Sigmoid colon (tissue), 7 donors: ENCODE data around the gene DCLK2. TPM values are rescaled to one million over a fixed set of nuclear protein-coding genes. Genes with fewer than 3 reads are reported as not detected.

ENCODE experiments used
- DNase-seq: peaks from one replicate; pipeline ENCODE4 v3.0.0-alpha.2; 2019
- H3K27ac ChIP-seq, 4 donors: fragments of 200-600 bp; sonication (generic); one replicate each; pipeline ENCODE4 v1.5.1; 2016 to 2019; ENCODE audit warnings: mild to moderate bottlenecking in 1 of 4
- H3K27me3 ChIP-seq, 3 donors: fragments of 200-600 bp; sonication (generic); one replicate each; pipeline ENCODE4 v1.5.1; 2019; ENCODE audit warnings: mild to moderate bottlenecking in 1 of 3
- H3K36me3 ChIP-seq, 4 donors: fragments of 200-600 bp; sonication (generic); one replicate each; pipeline ENCODE4 v1.5.1; 2016 to 2019
- H3K4me1 ChIP-seq, 4 donors: fragments of 200-600 bp; sonication (generic); one replicate each; pipeline ENCODE4 v1.5.1; 2017 to 2019
- H3K4me3 ChIP-seq, 4 donors: fragments of 200-600 bp; sonication (generic); one replicate each; pipeline ENCODE4 v1.5.1; 2017 to 2019; ENCODE audit warnings: mild to moderate bottlenecking in 2 of 4, moderate library complexity in 1 of 4
- H3K9me3 ChIP-seq, 4 donors: fragments of 200-600 bp in 3 of 4; sonication (generic) in 3 of 4; one replicate each; pipeline versions ENCODE4 v1.5.1 to v1.6.1; 2013 to 2019
- EP300 ChIP-seq, 4 donors: sonication (generic); formaldehyde crosslinking; IDR thresholded peaks; one replicate each; pipeline ENCODE4 v1.6.1; 2017; ENCODE audit warnings: antibody characterized with exemption in 4 of 4
- POLR2A ChIP-seq, 2 donors: fragments of 450-650 bp; IDR thresholded peaks; one replicate each; pipeline ENCODE4 v1.6.1; 2016; ENCODE audit warnings: antibody characterized with exemption in 2 of 2, mild to moderate bottlenecking in 2 of 2, moderate library complexity in 2 of 2
- POLR2AphosphoS5 ChIP-seq, 4 donors: sonication (generic); formaldehyde crosslinking; IDR thresholded peaks; one replicate each; pipeline ENCODE4 v1.6.1; 2017; ENCODE audit warnings: antibody characterized with exemption in 4 of 4
- WGBS, 2 donors: extraction: QIAGEN DNeasy Blood & Tissue Kit; methylation state at CpG; one replicate each; pipeline ENCODE4 v1.1.7; 2013; 5-methylcytosine and 5-hydroxymethylcytosine counted together
- intact Hi-C: fragments of 100-400 bp; cut with DNase I; formaldehyde crosslinking; loops from one replicate; pipeline ENCODE4 v1.15.1; 2023
- polyA plus RNA-seq, 3 donors: library from polyadenylated mRNA; stranded (reverse); fragments of 200-250 nt; gene quantifications; one replicate each; pipeline ENCODE4 v1.2.3, GENCODE V29; 2013
- total RNA-seq, 4 donors: library from RNA; depleted of rRNA; stranded (reverse); fragments of >200 nt; gene quantifications; one replicate each; pipeline ENCODE4 v1.1.0, GENCODE V29; 2016
- TF ChIP-seq, protein P1 (sequence below), 4 experiments: fragments of 450-650 bp in 3 of 4; fragments of 200-600 bp in 1 of 4; IDR thresholded peaks; one replicate each; pipeline ENCODE4 v1.5.1; 2016 to 2019; ENCODE audit warnings: antibody characterized with exemption in 4 of 4, mild to moderate bottlenecking in 3 of 4, moderate library complexity in 2 of 4
- donor health status: healthy with polysubstance abuse.
- donor health status: Bipolar disorder and iron deficiency.
- donor health status: healthy.

DCLK2 gene
- total and polyA plus RNA-seq, 7 donors = 0.69 to 30.7 (median 9.4) TPM

DNA sequence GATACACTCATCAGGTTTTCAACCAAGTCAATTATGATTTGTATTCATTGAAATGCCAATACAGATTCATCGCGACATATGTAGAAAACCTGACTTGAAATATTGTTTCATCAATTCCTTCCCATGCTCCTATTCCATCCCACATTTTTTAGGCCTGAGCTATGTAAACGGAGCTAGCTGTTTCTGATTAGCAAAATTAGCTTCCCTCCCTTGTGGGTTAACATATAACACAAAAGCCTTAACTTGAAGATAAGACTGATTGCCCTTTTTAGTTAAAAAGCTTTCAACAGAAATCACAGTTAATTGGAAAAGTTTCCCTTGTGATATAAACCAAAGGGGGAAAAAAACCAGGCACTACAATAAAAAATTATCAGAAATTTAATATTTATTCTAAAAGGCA, 32.8 kb upstream of the DCLK2 start:
- no peak for TF ChIP-seq POLR2A (IDR thresholded peaks at IDR 0.05)
- TF ChIP-seq EP300 (IDR thresholded peaks at IDR 0.05) = no peak
- no peak for TF ChIP-seq POLR2AphosphoS5 (IDR thresholded peaks at IDR 0.05)
- TF ChIP-seq, protein P1, sequence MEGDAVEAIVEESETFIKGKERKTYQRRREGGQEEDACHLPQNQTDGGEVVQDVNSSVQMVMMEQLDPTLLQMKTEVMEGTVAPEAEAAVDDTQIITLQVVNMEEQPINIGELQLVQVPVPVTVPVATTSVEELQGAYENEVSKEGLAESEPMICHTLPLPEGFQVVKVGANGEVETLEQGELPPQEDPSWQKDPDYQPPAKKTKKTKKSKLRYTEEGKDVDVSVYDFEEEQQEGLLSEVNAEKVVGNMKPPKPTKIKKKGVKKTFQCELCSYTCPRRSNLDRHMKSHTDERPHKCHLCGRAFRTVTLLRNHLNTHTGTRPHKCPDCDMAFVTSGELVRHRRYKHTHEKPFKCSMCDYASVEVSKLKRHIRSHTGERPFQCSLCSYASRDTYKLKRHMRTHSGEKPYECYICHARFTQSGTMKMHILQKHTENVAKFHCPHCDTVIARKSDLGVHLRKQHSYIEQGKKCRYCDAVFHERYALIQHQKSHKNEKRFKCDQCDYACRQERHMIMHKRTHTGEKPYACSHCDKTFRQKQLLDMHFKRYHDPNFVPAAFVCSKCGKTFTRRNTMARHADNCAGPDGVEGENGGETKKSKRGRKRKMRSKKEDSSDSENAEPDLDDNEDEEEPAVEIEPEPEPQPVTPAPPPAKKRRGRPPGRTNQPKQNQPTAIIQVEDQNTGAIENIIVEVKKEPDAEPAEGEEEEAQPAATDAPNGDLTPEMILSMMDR (IDR thresholded peaks at IDR 0.05) = no peak
- intact Hi-C loops = no loop called here
- H3K36me3 ChIP-seq = no peaks in the 10 kb centered on the region
- no peaks in the 10 kb centered on the region for H3K9me3 ChIP-seq
- no peaks in the 10 kb centered on the region for H3K4me1 ChIP-seq
- H3K27ac ChIP-seq = no peak overlapping the region
- no peak overlapping the region for H3K4me3 ChIP-seq
- 94 to 95% methylated on average over 3 of the region's 3 CpGs for WGBS, 2 donors
- DNase-seq = no peak
- H3K27me3 ChIP-seq = no peaks in the 10 kb centered on the region

DNA sequence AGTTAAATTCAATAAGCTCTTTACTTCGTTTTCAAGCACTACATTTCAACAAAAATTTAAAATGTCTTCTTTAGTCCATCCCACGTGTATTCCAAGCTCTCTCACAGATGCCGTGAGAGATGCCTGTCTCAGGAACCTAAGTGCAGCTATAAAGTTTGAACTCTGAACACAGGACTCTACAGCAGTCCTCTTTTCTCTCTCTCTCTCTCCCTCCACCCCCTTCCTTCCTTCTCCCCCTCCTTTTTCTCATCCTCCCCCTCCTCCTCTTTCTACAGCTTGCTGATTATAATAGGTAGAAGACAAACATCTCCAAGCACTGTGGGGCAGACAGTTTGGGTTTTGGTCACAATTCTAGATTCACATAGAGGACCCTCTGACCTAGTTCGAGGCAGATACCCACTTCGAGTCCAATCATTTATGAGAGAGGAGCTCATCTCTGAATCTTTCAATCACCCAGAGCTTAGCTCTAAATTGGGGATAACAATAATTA, 31.5 kb upstream of the DCLK2 start:
- no peak for DNase-seq
- no peak overlapping the region for H3K4me3 ChIP-seq
- H3K4me1 ChIP-seq = no peaks in the 10 kb centered on the region
- TF ChIP-seq EP300 (IDR thresholded peaks at IDR 0.05) (no peak), POLR2AphosphoS5 (IDR thresholded peaks at IDR 0.05) (no peak), POLR2A (IDR thresholded peaks at IDR 0.05) (no peak)
- TF ChIP-seq, protein P1 (IDR thresholded peaks at IDR 0.05) = no peak
- no peak overlapping the region for H3K27ac ChIP-seq
- H3K36me3 ChIP-seq = no peaks in the 10 kb centered on the region
- 30 to 60% methylated on average over 5 of the region's 5 CpGs for WGBS, 2 donors
- intact Hi-C loops = no loop called here
- no peaks in the 10 kb centered on the region for H3K27me3 ChIP-seq
- no peaks in the 10 kb centered on the region for H3K9me3 ChIP-seq

DNA sequence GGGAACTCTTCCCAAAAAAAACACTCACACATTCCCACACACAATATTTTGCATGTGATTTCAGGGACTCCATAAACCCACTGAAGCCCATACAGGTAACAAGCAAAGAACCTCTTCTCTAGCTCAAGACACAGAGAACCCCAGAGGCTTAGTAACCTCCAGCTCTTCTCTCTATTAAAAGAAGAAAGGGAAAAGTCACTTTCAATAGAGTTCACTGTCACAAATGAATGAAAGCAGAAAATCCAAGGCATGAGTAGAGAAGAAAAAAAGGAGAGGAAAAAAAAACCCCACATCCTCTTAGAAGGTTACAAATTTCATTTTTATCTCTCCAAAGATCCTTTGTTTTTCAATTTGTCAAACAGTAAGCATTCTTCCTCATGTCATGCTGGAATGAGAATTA, 30.7 kb upstream of the DCLK2 start:
- Histone ChIP-seq H3K27ac (no peak overlapping the region), H3K27me3 (no peaks in the 10 kb centered on the region), H3K4me1 (no peaks in the 10 kb centered on the region), H3K4me3 (no peak overlapping the region), H3K36me3 (no peaks in the 10 kb centered on the region), H3K9me3 (no peaks in the 10 kb centered on the region)
- no peak for DNase-seq
- TF ChIP-seq POLR2A (IDR thresholded peaks at IDR 0.05) (no peak), EP300 (IDR thresholded peaks at IDR 0.05) (no peak), POLR2AphosphoS5 (IDR thresholded peaks at IDR 0.05) (no peak)
- TF ChIP-seq, protein P1 (IDR thresholded peaks at IDR 0.05) = no peak
- intact Hi-C loops = no loop called here

DNA sequence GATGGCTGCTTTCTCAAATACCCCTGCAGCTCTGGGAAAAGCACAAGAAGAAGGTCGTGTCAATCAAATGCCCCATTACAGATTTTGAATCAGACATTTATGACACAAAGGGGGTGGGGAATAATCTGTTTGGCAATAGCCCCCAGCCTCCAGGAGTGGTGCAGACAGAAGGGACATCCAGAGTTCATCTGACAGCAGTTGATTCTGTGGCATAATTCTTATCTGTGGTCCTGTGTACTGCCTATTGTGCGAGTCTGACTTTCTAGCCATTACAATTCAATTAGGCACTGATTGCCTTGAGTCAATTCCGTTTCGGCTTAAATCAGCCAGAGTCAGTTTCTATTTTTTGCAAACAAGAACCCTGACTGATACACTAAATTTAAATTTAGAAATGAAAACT, 28.6 kb upstream of the DCLK2 start:
- intact Hi-C loops = no loop called here
- Histone ChIP-seq H3K4me1 (no peaks in the 10 kb centered on the region), H3K27me3 (no peaks in the 10 kb centered on the region), H3K9me3 (no peaks in the 10 kb centered on the region), H3K36me3 (no peaks in the 10 kb centered on the region), H3K4me3 (no peak overlapping the region), H3K27ac (no peak overlapping the region)
- no peak for DNase-seq
- TF ChIP-seq, protein P1 (IDR thresholded peaks at IDR 0.05) = no peak
- TF ChIP-seq POLR2A (IDR thresholded peaks at IDR 0.05) (no peak), EP300 (IDR thresholded peaks at IDR 0.05) (no peak), POLR2AphosphoS5 (IDR thresholded peaks at IDR 0.05) (no peak)
- WGBS, 2 donors = 92 to 95% methylated on average over 4 of the region's 4 CpGs

DNA sequence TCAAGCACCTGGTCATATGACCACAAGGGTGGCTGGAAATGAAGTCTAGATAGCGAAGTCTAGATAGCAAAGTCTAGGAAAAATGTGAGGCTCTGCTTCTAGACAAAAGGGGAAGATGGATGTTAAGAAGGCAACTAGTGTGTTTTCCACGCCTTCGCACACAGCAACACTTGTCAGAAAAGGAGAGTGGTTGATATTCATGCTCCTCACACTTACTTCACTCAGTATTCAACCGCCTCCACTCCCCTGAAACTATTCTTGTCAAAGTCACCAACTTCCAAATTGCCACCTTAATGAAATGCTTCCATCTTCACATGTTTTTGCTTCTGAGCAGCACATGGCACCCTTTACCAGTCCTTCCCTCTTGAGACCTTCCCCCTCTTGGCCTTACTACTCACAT, 27.7 kb upstream of the DCLK2 start:
- intact Hi-C loops = no loop called here
- H3K27ac ChIP-seq = no peak overlapping the region
- H3K9me3 ChIP-seq = no peaks in the 10 kb centered on the region
- TF ChIP-seq POLR2A (IDR thresholded peaks at IDR 0.05) (no peak), POLR2AphosphoS5 (IDR thresholded peaks at IDR 0.05) (no peak), EP300 (IDR thresholded peaks at IDR 0.05) (no peak)
- TF ChIP-seq, protein P1 (IDR thresholded peaks at IDR 0.05) = no peak
- no peaks in the 10 kb centered on the region for H3K27me3 ChIP-seq
- WGBS, 2 donors = 96 to 97% methylated on average over 4 of the region's 4 CpGs
- H3K36me3 ChIP-seq = no peaks in the 10 kb centered on the region
- H3K4me3 ChIP-seq = no peak overlapping the region
- no peak for DNase-seq
- no peaks in the 10 kb centered on the region for H3K4me1 ChIP-seq
